DND-41 (cell line): ENCODE data around the gene VPS52.

Experiments used
- ATAC-seq: fragments of 200-7000 bp; cut with Tn5 transposase; 3 replicates; pipeline ENCODE4 v1.9.1; 2021; ENCODE audit warnings: low read depth; ENCODE audit not compliant: insufficient read depth
- DNase-seq: peaks from one replicate; pipeline ENCODE4 v3.0.0-alpha.2; 2020
- H2AFZ ChIP-seq: 2 replicates; pipeline ENCODE4 v1.6.0; 2012; ENCODE audit warnings: low read depth, low read length
- H3K27ac ChIP-seq: 2 replicates; pipeline ENCODE4 v1.5.1; 2012; ENCODE audit warnings: low read length, inconsistent platforms
- H3K27me3 ChIP-seq: fragments of 200-600 bp; sonication (generic); 2 replicates; pipeline ENCODE4 v1.6.0; 2012; ENCODE audit warnings: low read length, mild to moderate bottlenecking, inconsistent platforms; ENCODE audit not compliant: insufficient read depth, poor library complexity
- H3K36me3 ChIP-seq: 2 replicates; pipeline ENCODE4 v1.5.1; 2012; ENCODE audit warnings: low read length, inconsistent platforms; ENCODE audit not compliant: insufficient read depth
- H3K4me1 ChIP-seq: 2 replicates; pipeline ENCODE4 v1.5.1; 2012; ENCODE audit warnings: mild to moderate bottlenecking, low read length; ENCODE audit not compliant: insufficient read depth
- H3K4me2 ChIP-seq: 2 replicates; pipeline ENCODE4 v1.6.0; 2012; ENCODE audit warnings: mild to moderate bottlenecking, moderate library complexity, low read length, inconsistent platforms; ENCODE audit not compliant: insufficient read depth
- H3K4me3 ChIP-seq, 2 experiments: fragments of 200-600 bp in 1 of 2; shearing (Covaris generic) in 1 of 2; 2 replicates each; pipeline ENCODE4 v1.5.1; 2012 to 2016; ENCODE audit warnings: inconsistent platforms in 2 of 2, low read length in 2 of 2, mild to moderate bottlenecking in 2 of 2, low read depth in 1 of 2, moderate library complexity in 1 of 2
- H3K79me2 ChIP-seq: 2 replicates; pipeline ENCODE4 v1.6.0; 2012; ENCODE audit warnings: low read length, inconsistent platforms; ENCODE audit not compliant: insufficient read depth
- H3K9ac ChIP-seq: 2 replicates; pipeline ENCODE4 v1.6.0; 2012; ENCODE audit warnings: low read depth, mild to moderate bottlenecking, inconsistent platforms, low read length, moderate library complexity
- H3K9me3 ChIP-seq: 2 replicates; pipeline ENCODE4 v1.5.1; 2012; ENCODE audit warnings: low read length, moderate library complexity, mild to moderate bottlenecking, inconsistent platforms; ENCODE audit not compliant: insufficient read depth, severe bottlenecking
- H4K20me1 ChIP-seq: 2 replicates; pipeline ENCODE4 v1.6.0; 2012; ENCODE audit warnings: low read length; ENCODE audit not compliant: insufficient read depth
- CTCF ChIP-seq: IDR thresholded peaks from 2 replicates; pipeline ENCODE4 v1.5.1; 2012; ENCODE audit warnings: borderline replicate concordance, low read length, moderate library complexity, mild to moderate bottlenecking; ENCODE audit not compliant: poor library complexity, severe bottlenecking; ENCODE audit errors: extremely low read depth
- EZH2 ChIP-seq: IDR thresholded peaks from 3 replicates; pipeline ENCODE4 v1.6.1; 2012; ENCODE audit warnings: borderline replicate concordance, low read depth, mild to moderate bottlenecking, moderate library complexity, low read length, inconsistent platforms; ENCODE audit not compliant: severe bottlenecking

The VPS52 gene

GRCh38 chr6:33202799-33203198 is 68.9 kb downstream of the VPS52 start:
- Histone ChIP-seq H3K27ac (no peak overlapping the region), H3K36me3 (peaks cover 38% of the 10 kb centered on the region), H3K9ac (no peak overlapping the region), H3K4me1 (peaks cover 69% of the 10 kb centered on the region), H4K20me1 (peaks cover 15% of the 10 kb centered on the region), H2AFZ (no peak overlapping the region), H3K9me3 (no peaks in the 10 kb centered on the region), H3K27me3 (no peaks in the 10 kb centered on the region), H3K4me2 (peak overlapping the region; percentile 80; the same call in 1 of the 2 replicates), H3K79me2 (peaks cover 54% of the 10 kb centered on the region), H3K4me3 (no peak overlapping the region)
- ATAC-seq (no peak), DNase-seq (no peak)
- TF ChIP-seq CTCF (no peak), EZH2 (no peak)

GRCh38 chr6:33201935-33202334 is 69.7 kb downstream of the VPS52 start:
- no peak overlapping the region for H2AFZ ChIP-seq
- TF ChIP-seq EZH2 (no peak), CTCF (no peak)
- peaks cover 47% of the 10 kb centered on the region for H3K36me3 ChIP-seq
- H4K20me1 ChIP-seq: peaks cover 23% of the 10 kb centered on the region
- H3K9me3 ChIP-seq: no peaks in the 10 kb centered on the region
- peaks cover 59% of the 10 kb centered on the region for H3K79me2 ChIP-seq
- peak overlapping the region; percentile 80 for H3K4me2 ChIP-seq
- no peak overlapping the region for H3K27ac ChIP-seq
- ATAC-seq (no peak), DNase-seq (no peak)
- peaks cover 65% of the 10 kb centered on the region for H3K4me1 ChIP-seq
- no peaks in the 10 kb centered on the region for H3K27me3 ChIP-seq
- H3K9ac ChIP-seq: peak overlapping the region; percentile 90; the same call in 1 of the 2 replicates
- H3K4me3 ChIP-seq: peak overlapping the region; percentile 58 to 60; a peak in 3 of 4 replicates

GRCh38 chr6:33201147-33201545 is 70.5 kb downstream of the VPS52 start:
- H3K4me3 ChIP-seq: peak overlapping the region; percentile 58 to 60; a peak in 3 of 4 replicates
- H3K9me3 ChIP-seq: no peaks in the 10 kb centered on the region
- no peak for TF ChIP-seq CTCF
- no peak for TF ChIP-seq EZH2
- H3K79me2 ChIP-seq: peaks cover 59% of the 10 kb centered on the region
- H3K36me3 ChIP-seq: peaks cover 53% of the 10 kb centered on the region
- H3K9ac ChIP-seq: peak overlapping the region; percentile 90
- H2AFZ ChIP-seq: peak overlapping the region; percentile 82
- no peak for DNase-seq
- no peaks in the 10 kb centered on the region for H3K27me3 ChIP-seq
- H3K27ac ChIP-seq: peak overlapping the region; percentile 99
- H4K20me1 ChIP-seq: peaks cover 25% of the 10 kb centered on the region
- H3K4me1 ChIP-seq: peaks cover 65% of the 10 kb centered on the region
- peak overlapping the region; percentile 80 for H3K4me2 ChIP-seq
- ATAC-seq: no peak
